Kidney tubule cell (primary cell): ENCODE results near the gene MAP3K5.
"Not testable (repeated sequence)": the region's sequence is repeated elsewhere in the genome, so short reads cannot be mapped to it uniquely, and the experiment has no call there.

Source experiments
- DNase-seq: peaks from one replicate; pipeline ENCODE4 v3.0.0-alpha.2; 2018; ENCODE audit warnings: low spot score

Gene MAP3K5

DNA sequence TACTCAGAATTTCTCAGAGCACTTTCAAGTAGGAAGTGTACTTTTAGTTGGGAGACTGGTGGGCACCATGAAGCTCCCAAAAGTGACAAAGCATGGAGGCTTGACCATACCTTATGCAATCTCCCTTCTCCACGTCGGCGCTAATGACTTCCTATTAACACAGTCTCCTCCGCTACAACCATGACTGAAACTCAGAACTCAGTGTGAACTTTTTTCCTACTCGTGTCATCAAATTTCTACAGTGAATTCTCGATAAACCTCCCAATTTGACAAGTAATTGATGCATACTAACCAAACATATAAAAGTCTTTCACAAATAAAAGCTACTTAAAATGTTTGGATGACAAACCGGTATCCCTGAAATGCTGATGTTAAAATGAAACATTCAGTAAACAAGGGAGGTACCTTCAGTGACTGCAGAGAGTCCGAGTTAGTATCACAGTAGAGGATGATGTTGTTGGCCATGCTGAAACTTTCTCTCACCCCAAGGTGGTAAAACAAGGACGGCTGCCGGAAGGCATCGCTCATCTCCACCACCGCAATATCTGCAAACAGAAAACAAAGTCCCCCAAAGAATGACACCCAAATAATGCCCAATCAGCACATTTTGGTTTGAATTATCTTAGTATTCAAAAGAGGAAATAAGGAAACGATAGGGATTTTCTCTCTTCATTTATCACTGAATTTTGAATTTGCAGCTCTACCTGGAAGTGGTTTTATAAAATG lies 72.1 kb downstream of the MAP3K5 start:
- no peak for DNase-seq

DNA sequence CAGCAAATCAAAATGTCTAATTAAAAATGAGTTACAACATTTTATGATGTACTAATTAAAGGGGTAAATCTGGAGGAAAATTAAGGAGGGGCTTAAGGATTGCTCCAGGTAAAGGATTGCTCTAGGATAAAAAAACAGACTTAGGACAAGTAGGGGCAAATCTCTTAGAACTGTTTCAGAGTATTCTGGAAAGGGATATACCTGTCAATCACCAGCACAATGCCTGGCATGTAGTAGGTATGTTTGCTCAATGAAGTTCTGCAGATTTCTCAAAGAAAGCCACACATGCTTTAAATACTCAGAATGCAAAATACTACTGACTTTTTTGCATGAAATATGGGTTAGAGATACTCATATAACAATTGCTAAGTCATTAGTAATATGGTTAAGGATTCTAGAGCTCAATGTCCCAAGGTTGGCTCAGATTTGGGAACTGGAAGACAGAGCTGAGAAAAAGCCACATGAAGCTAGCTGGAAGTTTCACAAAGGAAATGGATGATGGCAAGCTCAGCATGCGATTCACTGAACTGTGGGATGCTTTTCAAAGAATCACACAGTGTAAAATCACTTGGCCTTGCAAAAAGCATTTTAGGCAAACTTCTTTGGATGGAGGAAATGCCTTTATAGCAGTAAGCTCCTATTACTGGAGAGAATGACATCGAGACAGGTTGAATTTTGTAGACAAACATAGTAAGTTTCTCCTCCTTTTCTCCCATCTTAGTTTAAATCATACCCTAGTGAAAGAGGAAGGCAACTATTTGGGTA lies 72.8 kb downstream of the MAP3K5 start:
- peak; percentile 9 for DNase-seq

DNA sequence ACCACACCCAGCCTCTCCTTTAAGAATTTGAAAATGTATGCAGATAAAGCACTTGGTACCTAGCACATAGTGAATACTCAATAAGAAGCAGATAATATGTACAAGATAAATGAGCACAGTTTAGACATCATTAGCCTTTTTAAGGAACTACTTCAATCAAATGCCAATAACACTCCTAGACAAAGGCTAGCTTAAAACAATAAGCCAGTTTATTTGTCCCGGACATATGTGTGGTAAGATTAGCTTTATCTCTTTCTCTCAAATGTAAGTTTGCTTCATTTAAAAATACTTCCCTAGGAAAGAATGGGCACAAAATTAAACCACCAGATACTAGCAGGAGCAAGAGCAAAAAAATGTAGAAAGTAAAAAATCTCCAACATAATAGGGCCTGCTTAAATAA lies 73.8 kb downstream of the MAP3K5 start:
- DNase-seq = no peak

DNA sequence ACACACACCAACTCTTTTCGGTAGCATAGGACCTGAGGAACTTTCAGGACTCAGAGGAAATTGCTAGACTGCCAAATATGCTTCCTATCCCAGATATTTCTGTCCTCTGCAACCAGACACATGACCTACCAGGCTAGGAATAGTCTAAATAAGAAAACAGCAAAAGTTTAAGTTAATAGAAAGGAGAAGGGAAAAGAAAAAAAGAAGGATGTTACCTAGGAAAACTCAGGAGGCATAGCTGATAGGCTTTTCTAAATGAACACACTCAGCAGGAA lies 74.6 kb downstream of the MAP3K5 start:
- DNase-seq = no peak

DNA sequence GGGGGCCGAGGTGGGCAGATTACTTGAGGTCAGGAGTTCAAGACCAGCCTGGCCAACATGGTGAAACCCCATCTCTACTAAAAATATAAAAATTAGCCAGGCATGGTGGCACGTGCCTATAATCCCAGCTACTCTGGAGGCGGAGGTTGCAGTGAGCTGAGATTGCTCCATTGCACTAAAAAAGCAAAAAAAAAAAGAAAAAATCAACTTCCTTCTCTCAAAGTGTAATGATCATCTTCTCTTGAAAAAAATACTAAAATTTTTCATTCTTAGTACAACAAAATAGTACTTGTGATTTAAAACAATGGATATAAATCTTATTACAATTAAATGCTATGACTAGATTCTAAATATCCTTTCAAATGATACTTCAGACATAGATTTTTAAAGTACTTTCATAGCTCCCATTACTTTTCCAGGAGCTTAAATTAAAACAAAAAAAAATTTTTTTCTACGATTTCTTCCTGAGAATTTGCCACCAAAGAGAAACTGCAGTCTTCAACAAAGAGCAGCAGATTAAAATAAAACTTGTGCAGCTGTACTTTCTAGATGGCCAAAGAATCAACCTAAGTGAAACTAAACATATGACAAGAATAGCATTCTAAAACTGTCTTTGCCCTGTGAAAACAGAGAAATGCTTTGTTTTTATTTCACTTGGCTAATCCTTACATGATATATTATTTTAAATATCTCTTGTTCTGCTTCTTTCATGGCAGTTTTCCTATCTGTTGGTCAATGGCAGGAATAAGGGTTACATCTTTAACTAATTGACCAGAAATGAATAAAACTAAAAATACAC lies 75.2 kb downstream of the MAP3K5 start:
- DNase-seq = no peak

DNA sequence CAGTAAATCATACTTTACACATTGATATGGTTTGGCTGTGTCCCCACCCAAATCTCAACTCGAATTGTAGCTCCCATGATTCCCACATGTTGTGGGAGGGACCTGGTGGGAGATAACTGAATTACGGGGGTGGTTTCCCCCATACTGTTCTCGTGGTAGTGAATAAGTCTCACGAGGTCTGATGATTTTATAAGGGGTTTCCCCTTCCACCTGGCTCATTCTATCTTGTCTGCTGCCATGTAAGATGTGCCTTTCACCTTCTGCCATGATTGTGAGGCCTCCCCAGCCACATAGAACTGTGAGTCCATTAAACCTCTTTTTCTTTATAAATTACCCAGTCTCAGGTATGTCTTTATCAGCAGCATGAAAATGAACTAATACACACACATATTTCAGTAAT lies 79.6 kb downstream of the MAP3K5 start:
- not testable (repeated sequence) for DNase-seq

DNA sequence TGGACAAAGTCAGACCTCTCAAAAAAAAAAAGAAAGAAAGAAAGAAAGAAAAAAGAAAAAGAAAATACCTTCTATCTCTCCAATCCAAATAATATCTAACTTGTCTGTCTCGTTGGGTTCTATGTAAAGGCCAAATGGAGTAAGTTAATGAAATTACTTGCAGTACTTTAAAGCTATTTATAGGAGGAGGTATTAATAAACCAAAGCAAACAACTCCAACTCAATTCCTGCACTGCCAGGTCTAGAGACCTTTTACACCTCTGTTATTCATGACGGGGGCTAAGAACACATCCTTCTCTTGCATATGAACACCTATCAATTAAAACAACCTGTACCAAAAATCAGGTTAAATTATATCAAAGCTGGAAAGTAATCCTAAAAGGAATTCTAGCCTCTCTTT lies 80.6 kb downstream of the MAP3K5 start:
- no peak for DNase-seq

DNA sequence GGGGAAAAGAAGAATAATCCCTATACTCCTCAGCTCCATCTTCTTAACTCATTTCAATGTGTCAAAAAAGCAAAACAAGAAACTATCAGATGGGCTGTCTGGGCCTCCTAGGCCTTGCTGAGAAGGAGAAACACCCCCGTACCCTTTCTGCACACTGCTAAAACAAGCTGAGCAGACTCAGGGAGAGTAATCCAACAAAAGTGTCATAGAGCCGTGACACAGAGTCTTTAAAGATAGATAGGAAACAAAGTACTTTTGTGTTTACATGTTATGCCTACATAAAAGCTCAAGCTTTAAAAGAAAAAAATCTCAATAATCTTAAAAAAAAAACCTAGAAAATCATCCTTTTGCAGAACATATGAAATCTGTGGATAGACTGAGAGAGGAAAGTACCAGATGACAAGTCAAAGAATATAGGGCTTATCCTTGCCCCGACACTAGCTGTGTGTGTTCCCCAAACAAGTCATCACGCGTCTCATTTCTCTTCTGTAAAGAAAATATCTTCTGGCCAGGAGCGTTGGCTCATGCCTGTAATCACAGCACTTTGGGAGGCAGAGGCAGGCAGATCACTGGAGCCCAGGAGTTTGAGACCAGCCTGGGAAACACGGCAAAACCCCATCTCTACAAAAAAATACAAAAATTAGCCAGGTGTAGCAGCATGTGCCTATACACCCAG lies 81.3 kb downstream of the MAP3K5 start:
- DNase-seq = no peak

DNA sequence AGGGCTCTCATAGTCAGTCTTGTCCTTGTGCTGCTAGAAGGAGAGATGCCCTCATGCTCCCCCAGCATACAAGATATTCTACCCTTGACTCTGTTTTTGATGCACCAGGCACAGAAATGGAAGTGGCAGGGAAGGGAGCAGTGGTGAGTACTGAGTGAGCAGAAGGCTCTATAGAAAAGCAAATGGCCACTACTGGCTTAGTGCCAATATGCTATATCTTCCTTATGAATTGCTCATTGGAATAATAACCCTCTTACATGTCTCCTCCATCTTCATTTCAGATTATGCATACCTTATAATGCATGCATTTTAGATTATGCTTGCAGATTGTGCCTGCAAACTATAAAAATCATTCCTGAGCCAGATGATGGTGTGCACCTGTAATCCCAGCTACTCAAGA lies 82.8 kb downstream of the MAP3K5 start:
- no peak for DNase-seq

DNA sequence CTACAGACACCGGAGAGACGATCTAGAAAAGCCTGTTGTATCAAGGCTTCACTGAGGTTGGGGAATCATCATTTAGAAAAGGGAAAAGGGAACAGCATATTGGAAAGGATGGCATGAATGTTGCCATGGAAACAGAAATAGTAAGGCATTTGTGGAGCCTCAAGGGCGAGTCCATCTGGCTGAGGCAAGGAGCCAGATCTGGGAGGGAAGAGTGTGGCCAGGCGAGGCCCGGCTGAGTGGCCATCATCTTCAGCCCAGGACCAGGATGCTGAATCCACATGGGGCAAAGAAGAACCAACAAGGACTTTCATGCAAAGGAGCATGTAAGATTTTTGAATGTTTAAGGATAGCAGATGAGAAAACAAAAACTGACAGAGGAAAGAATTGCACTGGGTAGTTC lies 85.8 kb downstream of the MAP3K5 start:
- DNase-seq = no peak

DNA sequence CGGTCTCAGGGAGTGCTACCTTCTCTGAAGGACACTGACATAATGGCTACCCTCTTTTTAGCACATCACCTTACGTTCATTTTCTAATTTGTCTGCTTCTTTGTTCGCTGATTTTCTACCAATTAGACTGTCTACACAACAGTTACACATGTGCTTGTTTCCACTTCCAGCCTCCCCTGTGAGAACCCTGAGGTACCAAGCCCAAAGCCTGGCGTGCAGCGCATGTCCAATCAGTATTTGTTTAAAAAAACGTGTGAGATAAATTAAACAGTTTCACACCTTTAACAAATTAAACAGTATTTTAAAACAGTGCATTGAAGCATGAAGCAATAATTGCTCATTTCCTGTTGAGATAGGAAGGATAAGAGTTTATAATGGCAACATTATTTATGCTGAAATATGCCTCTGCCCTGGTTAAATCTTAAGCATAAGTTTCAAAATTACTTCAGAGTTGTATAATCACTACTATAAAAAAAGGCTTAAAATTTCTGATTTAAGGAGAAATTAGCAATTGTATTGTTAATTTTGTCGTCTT lies 88.9 kb downstream of the MAP3K5 start:
- no peak for DNase-seq

DNA sequence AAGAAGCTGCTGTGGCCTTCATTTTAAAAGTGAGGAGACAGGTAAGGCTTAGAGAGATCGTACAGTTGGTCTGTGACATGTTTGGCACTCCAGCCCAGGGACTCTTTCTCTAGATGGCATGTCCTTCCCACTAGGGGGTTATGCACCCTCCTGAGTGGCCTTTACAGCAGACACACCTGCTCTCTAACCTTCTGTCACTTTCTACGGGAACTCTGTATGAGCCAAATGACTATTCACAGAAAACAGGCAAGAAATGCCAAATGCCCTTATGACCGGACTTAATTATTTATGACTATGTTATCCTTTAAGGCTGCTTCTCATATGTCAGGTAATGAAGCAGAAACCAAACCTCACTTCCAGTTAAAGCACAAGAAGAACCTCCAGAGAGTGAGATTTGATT lies 91.2 kb downstream of the MAP3K5 start:
- no peak for DNase-seq

DNA sequence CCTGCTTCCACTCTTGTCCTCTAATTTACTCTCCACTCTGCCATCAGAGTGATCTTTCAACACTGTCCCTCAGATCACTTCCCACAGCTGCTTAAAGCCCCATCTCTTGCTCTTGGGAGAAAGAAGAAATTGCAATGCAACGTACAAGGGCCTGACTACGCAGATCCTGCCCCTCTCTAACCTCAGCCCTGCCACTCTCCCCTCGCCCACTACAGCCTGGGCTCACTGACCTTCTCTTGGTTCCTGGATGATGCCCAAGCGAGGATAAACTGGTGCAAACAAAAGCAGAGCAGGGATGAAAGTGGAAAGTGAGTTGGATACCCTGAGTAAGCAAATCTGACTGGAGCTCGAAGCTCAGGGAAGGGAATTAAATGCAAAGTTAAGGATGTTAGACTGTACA lies 92.9 kb downstream of the MAP3K5 start:
- DNase-seq = no peak

DNA sequence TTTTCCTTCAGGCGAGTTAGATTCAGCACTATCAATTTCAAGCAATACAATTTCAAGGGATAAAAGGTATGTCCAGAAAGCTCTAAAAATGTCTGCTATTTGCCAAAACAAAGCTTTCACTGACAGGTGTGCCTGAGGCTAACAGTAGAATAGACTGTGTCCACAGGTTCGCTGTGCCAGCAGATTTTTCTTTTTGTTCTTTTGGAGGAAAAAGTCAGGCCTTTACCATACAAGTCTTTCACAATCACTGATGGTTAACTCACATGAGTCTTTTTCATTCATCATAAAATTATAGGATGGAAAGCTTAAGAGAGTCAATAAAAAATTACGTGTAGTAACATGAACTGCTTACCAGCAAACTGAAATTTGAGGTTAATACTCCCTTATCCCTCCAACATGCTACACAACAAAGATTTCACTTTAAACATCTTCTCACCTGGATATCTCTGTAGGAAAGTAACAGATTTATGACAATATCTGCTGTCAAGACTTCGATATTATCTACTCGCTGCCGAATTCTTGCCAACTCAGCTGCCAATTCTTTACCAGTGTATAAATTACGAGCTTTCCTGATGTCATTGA lies 95.4 kb downstream of the MAP3K5 start:
- DNase-seq = no peak

DNA sequence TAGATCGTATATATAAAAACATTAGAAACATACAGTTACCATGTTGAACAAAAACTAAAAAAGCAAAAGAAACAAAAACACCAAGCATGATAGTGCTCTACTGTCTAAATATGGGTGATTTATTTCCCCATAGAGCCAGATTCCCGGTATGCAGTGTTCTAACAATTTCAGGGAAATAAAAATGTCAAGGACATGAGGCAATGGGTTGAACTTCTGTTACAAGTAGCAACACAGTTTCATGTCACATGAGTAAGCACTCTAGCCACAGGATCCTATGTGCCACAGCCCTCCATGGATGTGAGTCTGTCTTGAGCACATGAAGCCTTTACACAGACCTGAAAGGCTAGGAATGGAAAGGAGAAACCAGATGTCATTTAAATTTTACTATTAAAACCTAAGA lies 96.0 kb downstream of the MAP3K5 start:
- DNase-seq = no peak

DNA sequence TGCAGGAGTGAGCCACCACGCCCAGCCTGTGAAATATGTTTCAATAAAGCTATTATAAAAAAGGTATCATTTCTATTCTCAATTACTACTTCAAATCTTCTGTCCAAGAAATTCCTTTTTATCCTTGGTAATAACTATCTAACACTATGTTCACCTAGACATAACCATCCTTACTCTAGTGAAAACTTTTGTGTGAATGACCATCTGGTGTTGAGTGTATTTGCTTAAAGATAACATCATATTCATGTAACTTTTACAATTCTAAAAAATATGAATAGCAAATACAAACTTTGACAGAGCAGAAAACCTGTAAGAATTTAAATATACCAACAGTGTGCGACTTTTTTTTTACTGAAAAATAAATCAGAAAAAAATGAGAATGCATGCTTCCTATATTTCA lies 96.9 kb downstream of the MAP3K5 start:
- no peak for DNase-seq

DNA sequence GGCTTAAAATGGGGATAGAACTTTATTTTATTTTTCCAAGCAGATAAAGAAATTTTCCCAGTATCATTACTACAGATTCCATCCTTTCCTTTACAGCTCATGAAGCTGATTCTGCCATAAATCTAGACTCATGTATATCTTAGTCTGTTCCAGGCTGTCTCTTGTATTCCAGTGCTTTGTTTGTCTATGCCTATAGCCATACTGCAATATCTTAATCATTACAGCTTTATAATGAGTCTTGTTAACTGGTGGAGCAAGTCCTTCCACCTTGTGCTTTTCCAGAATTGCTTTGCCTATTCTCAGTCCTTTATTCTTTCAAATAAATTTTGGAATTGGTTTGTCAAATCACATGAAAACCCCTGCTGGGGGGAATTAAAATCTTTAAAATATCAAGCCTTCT lies 99.2 kb downstream of the MAP3K5 start:
- DNase-seq = no peak

DNA sequence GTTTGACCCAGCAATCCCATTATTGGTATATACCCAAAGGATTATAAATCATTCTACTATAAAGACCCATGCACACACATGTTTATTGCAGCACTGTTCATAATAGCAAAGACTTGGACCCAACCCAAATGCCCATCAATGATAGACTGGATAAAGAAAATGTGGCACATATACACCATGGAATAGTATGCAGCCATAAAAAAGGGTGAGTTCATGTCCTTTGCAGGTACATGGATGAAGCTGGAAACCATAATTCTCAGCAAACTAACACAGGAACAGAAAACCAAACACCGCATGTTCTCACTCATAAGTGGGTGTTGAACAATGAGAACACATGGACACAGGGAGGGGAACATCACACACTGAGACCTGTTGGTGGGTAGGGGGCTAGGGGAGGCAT lies 104.4 kb downstream of the MAP3K5 start:
- DNase-seq = not testable (repeated sequence)

DNA sequence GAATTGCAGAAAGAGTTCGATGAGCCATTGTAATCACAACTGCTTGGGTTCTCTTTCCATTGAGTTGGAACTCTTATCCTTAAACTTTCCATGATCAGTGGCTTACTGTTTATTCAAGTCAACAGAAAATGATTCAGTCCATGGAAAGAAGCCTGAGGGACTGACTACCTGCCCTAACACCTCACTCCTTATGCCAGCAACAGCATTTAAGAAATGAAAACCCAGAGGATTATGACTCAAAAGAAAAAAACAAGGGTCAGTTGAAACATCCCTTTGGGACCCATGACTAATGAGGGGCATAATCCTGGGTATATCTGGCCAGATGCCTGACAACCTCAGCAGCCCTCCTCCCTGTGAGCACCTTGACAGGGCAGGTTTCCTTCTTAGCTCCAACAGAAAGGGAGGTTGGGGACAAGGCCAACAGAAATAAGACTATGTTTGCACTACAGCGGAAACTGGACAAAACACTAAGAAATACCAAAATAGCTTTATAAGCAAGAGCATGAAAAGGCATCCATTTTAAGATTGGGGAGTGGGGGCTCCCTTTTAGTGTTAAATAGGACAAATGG lies 106.7 kb downstream of the MAP3K5 start:
- peak; percentile 82 for DNase-seq

DNA sequence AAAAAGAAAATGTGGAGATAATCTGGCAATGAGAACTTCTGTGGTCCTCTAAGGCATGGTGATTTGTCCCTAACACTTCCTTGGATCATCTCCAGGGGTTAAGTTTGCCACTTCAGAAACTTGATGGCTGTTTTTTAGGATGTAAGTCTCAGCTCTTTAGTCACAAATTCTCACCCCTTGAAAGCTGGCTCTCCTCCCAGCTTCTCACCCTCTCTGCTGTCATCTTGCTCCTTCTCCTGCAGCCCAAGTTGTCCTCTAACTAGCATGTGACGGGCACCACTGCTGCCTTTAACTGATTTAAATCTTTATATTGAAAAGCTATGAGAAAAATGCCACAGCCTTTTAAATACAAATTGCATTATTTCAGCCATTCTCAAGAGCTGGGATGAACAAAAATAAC lies 107.8 kb downstream of the MAP3K5 start:
- DNase-seq = no peak

DNA sequence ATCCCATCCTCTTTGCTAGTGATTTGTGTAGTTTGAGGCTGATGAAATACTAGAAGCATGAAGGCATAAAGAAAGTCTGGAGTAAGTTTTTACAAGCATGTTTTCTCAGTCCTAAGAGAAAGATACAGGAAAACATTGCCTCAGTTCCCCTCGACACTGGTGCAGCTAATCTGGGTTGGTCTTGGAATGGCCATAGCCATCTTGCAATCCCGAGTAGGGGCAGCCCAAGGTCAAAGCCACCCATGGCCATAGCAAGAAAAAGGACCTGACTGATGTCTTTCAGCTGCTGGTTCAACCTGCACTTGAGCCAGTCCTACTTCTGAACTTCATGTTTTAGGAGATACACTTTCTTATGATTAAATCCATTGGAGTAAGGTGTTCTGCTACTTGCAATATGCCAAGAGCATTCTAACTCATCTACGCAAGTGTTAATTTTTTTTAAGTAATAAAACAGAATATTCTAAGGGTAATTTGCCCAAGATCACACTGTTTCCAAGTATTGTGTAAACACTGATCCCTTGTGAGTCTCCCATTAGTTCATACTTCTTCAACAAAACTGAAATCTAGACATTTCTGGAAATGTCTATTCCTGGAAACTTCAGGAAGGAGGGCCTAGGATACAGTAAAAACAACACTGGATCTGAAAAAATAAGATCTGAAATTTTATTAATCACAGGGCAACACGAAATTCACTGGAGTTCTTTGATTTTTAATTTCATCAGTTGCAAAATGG lies 108.9 kb downstream of the MAP3K5 start:
- DNase-seq = no peak
